Spleen (tissue), 11 donors: Measurements from ENCODE around the gene NEDD4L. TPM values are rescaled to one million over a fixed set of nuclear protein-coding genes. Genes with fewer than 3 reads are reported as not detected.

ENCODE experiments used
- DNase-seq: peaks from one replicate; pipeline ENCODE4 v3.0.0-alpha.2; 2020
- H3K27ac ChIP-seq, 8 donors: fragments of 200-600 bp; sonication (generic) in 7 of 8; 1 replicate in 4 of 8; 2 replicates in 4 of 8; pipeline versions ENCODE4 v1.5.0 to v1.8.0; 2016 to 2021; ENCODE audit warnings: inconsistent platforms in 4 of 8, mild to moderate bottlenecking in 4 of 8, moderate library complexity in 1 of 8
- H3K27me3 ChIP-seq, 7 donors: fragments of 200-600 bp; sonication (generic) in 6 of 7; replicated peaks in 1 of 7; 1 replicate in 4 of 7; 2 replicates in 3 of 7; pipeline versions ENCODE4 v1.5.0 to v1.8.0; 2016 to 2021; ENCODE audit warnings: inconsistent platforms in 3 of 7, mild to moderate bottlenecking in 1 of 7
- H3K36me3 ChIP-seq, 6 donors: fragments of 200-600 bp; sonication (generic) in 5 of 6; 1 replicate in 4 of 6; 2 replicates in 2 of 6; pipeline versions ENCODE4 v1.5.0 to v1.8.0; 2016 to 2021; ENCODE audit warnings: inconsistent platforms in 2 of 6
- H3K4me1 ChIP-seq, 6 donors: fragments of 200-600 bp; sonication (generic) in 5 of 6; 1 replicate in 3 of 6; 2 replicates in 3 of 6; pipeline versions ENCODE4 v1.5.0 to v1.8.0; 2016 to 2021; ENCODE audit warnings: inconsistent platforms in 3 of 6
- H3K4me3 ChIP-seq, 8 donors: fragments of 200-600 bp; sonication (generic) in 7 of 8; 1 replicate in 4 of 8; 2 replicates in 4 of 8; pipeline versions ENCODE4 v1.5.0 to v1.8.0; 2016 to 2021; ENCODE audit warnings: inconsistent platforms in 4 of 8, mild to moderate bottlenecking in 4 of 8, moderate library complexity in 2 of 8
- H3K9me3 ChIP-seq, 8 donors: fragments of 200-600 bp; sonication (generic) in 7 of 8; 1 replicate in 4 of 8; 2 replicates in 4 of 8; pipeline versions ENCODE4 v1.5.0 to v1.8.0; 2016 to 2021; ENCODE audit warnings: inconsistent platforms in 4 of 8
- POLR2A ChIP-seq, 3 donors: fragments of 450-650 bp; IDR thresholded peaks; one replicate each; pipeline ENCODE4 v1.5.1; 2017; ENCODE audit warnings: antibody characterized with exemption in 3 of 3, mild to moderate bottlenecking in 1 of 3
- POLR2AphosphoS5 ChIP-seq, 3 donors: sonication (generic); formaldehyde crosslinking; IDR thresholded peaks; one replicate each; pipeline ENCODE4 v1.5.1; 2017; ENCODE audit warnings: antibody characterized with exemption in 3 of 3
- WGBS, 5 donors: extraction: QIAGEN DNeasy Blood & Tissue Kit in 3 of 5; methylation state at CpG; one replicate each; pipeline versions ENCODE4 v1.1.5 to v1.1.7; 2013 to 2018; 5-methylcytosine and 5-hydroxymethylcytosine counted together
- intact Hi-C: fragments of 100-400 bp; cut with DNase I; formaldehyde crosslinking; loops from one replicate; pipeline ENCODE4 v1.15.0; 2023; ENCODE audit warnings: low total_unique reads
- microRNA-seq, 3 donors: library from miRNA; unstranded; fragments of <30 nt; microRNA quantifications; one replicate each; pipeline versions ENCODE4 to v1.1.0, GENCODE V29; 2019 to 2020
- polyA plus RNA-seq, 3 donors: library from polyadenylated mRNA; stranded (reverse); fragments of 200-250 nt; gene quantifications; one replicate each; pipeline ENCODE4 v1.2.1, GENCODE V29; 2013
- small RNA-seq, 4 donors: library from RNA; depleted of rRNA; stranded (forward); fragments of <200 nt; gene quantifications; one replicate each; pipeline ENCODE3, GENCODE V24; 2016
- total RNA-seq, 7 donors: library from RNA; depleted of rRNA in 3 of 7; stranded (reverse); fragments of >200 nt in 3 of 7; fragmentation: NEBNext Ultra II Directional in 4 of 7; extraction: Animal tissue kit (Norgen Biotek cat#: 25700) in 4 of 7; gene quantifications; one replicate each; pipeline versions ENCODE4 v1.1.0 to v1.2.1, GENCODE V29; 2016 to 2021
- TF ChIP-seq, protein P1 (sequence below), 11 experiments: fragments of 200-600 bp in 7 of 11; fragments of 450-650 bp in 4 of 11; sonication (generic) in 4 of 11; IDR thresholded peaks in 8 of 11; conservative IDR thresholded peaks in 3 of 11; 1 replicate in 7 of 11; 2 replicates in 4 of 11; pipeline versions ENCODE4 v1.4.0 to v1.8.0; 2016 to 2021; ENCODE audit warnings: antibody characterized with exemption in 11 of 11, inconsistent platforms in 4 of 11, mild to moderate bottlenecking in 1 of 11
- donor health status: healthy with polysubstance abuse.
- donor health status: DM: no; HTN: no; CAD: no; lungs with moderate emphysema.
- donor health status: DM: no; HTN: no; CAD: no.
- donor health status: Bipolar disorder and iron deficiency.
- donor health status: healthy.
- donor health status: DM: no; HTN: no; CAD: no.
- donor health status: DM: yes; HTN: yes; CAD: no.

NEDD4L gene
- total and polyA plus RNA-seq, 10 donors: 8.7 to 26.9 (median 18.3) TPM

DNA sequence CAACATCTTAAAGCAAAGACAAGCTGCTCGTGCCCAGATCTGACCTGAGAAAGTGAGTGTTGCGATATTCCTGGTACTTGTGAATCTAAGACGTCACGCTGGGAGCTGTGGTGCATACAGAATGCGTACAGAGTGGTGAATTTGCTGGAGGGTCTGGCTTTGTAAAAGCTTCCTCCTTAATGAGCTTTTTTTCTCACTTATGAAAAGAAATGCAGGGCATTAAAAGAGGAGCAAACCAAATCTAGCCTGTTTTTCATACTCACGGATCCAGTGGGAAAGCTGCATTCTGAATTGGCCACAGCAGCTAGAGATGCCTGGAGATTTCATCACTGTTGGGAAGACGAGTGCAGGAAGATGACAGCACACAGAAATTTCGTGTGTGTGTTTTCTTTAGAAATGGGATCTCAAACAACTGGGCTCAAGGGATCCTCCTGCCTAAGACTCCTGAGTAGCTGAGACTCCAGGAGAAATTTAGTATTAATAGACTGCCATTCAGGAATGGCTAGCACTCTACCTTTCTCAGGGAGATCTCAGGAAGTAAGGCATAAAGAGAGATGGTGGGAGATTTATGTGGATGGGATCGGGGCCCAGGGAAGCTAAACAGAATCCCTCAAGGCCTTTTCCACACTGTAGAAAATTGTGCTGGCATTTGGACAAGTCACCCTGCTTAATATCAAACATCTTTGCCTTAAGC lies 403.5 kb downstream of the NEDD4L start:
- WGBS, 5 donors: 81 to 90% (median 83%) methylated on average over 9 of the region's 9 CpGs
- no peak for DNase-seq
- intact Hi-C loops: no loop called here
- no peaks in the 10 kb centered on the region for H3K9me3 ChIP-seq
- no peak overlapping the region for H3K27ac ChIP-seq
- H3K36me3 ChIP-seq: no peaks in the 10 kb centered on the region
- TF ChIP-seq POLR2A (IDR thresholded peaks at IDR 0.05) (no peak), POLR2AphosphoS5 (IDR thresholded peaks at IDR 0.05) (no peak)
- TF ChIP-seq, protein P1, sequence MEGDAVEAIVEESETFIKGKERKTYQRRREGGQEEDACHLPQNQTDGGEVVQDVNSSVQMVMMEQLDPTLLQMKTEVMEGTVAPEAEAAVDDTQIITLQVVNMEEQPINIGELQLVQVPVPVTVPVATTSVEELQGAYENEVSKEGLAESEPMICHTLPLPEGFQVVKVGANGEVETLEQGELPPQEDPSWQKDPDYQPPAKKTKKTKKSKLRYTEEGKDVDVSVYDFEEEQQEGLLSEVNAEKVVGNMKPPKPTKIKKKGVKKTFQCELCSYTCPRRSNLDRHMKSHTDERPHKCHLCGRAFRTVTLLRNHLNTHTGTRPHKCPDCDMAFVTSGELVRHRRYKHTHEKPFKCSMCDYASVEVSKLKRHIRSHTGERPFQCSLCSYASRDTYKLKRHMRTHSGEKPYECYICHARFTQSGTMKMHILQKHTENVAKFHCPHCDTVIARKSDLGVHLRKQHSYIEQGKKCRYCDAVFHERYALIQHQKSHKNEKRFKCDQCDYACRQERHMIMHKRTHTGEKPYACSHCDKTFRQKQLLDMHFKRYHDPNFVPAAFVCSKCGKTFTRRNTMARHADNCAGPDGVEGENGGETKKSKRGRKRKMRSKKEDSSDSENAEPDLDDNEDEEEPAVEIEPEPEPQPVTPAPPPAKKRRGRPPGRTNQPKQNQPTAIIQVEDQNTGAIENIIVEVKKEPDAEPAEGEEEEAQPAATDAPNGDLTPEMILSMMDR (IDR thresholded peaks at IDR 0.05 in 8 of 11, conservative IDR thresholded peaks at IDR 0.05 in 3 of 11): no peak
- H3K4me3 ChIP-seq: no peak overlapping the region
- peaks cover 0 to 71% (median 7%) of the 10 kb centered on the region in 7 donors for H3K27me3 ChIP-seq
- H3K4me1 ChIP-seq: no peaks in the 10 kb centered on the region

GRCh38 chr18:58449464-58449863 lies 405.4 kb downstream of the NEDD4L start:
- Histone ChIP-seq H3K27ac (no peak overlapping the region), H3K36me3 (no peaks in the 10 kb centered on the region), H3K4me1 (no peaks in the 10 kb centered on the region), H3K4me3 (no peak overlapping the region), H3K9me3 (no peaks in the 10 kb centered on the region), H3K27me3 (peaks cover 0 to 75% (median 16%) of the 10 kb centered on the region in 7 donors)
- 57 to 70% (median 64%) methylated on average over 4 to 5 of the region's 5 CpGs for WGBS, 5 donors
- TF ChIP-seq POLR2A (IDR thresholded peaks at IDR 0.05): no peak
- TF ChIP-seq, protein P1 (IDR thresholded peaks at IDR 0.05 in 8 of 11, conservative IDR thresholded peaks at IDR 0.05 in 3 of 11): no peak
- TF ChIP-seq POLR2AphosphoS5 (IDR thresholded peaks at IDR 0.05): no peak
- DNase-seq: no peak
- intact Hi-C loops: no loop called here

Small RNA genes within 50 kb of the gene (microRNA-seq; reads per million reads assigned to microRNA genes)
- gene MIR3591: 0 reads per million in 3 donors

Small RNA genes within 50 kb of the gene (small RNA-seq; reads per million reads assigned to genes)
- 0 reads per million in 4 donors for gene HMGN1P30
- 0 reads per million in 4 donors for gene MIR3591

Other genes starting within 250 kb of the NEDD4L start
- gene ATP8B1, start 240.9 kb upstream of the NEDD4L start, total RNA-seq: 10 to 100 TPM in 6 of 7 donors, 1 to 10 TPM in 1; 5.1 to 22.0 (median 14.5) TPM
- 1 to 10 TPM; 1.0 to 2.1 (median 1.5) TPM for gene ATP8B1, start 240.9 kb upstream of the NEDD4L start, polyA plus RNA-seq